K562 (cell line): Measurements from ENCODE around the gene CDKN2B-AS1. TPM values are rescaled to one million over a fixed set of nuclear protein-coding genes. Genes with fewer than 3 reads are reported as not detected.

Experiments used
- ATAC-seq: fragments of 200-7000 bp; cut with Tn5 transposase; 3 replicates; pipeline ENCODE4 v1.9.1; 2020; ENCODE audit warnings: moderate library complexity
- BruUV-seq: library from RNA; stranded (reverse); fragments of 400-500 nt; replicated peaks from 2 replicates; lab custom pipeline; 2021; lab: Mats Ljungman, UMichigan
- CTCF ChIA-PET: fragments of 300-600 bp; formaldehyde crosslinking; extraction: SDS; loops from one replicate; lab custom pipeline; 2021; ENCODE audit warnings: low intra/inter-chr PET ratio; lab: Yijun Ruan, JAX
- POLR2A ChIA-PET: fragments of 300-600, 350-650 bp; sonication (Branson Sonifier 250); formaldehyde crosslinking; extraction: SDS; loops from one replicate; lab custom pipeline; 2021; ENCODE audit warnings: antibody characterized with exemption, inconsistent platforms; lab: Yijun Ruan, JAX
- DNase-seq, 4 experiments: peaks; one replicate each; pipeline versions ENCODE4 v3.0.0 to v3.0.0-alpha.2; 2011 to 2018; ENCODE audit warnings: low spot score in 3 of 4, mixed read lengths in 3 of 4; ENCODE audit errors: extremely low read depth in 1 of 4
- FAIRE-seq: peaks from 2 replicates; lab custom pipeline; 2011; peaks lifted over from hg19 to GRCh38; lab: Jason Lieb, UNC
- H2AFZ ChIP-seq: 2 replicates; pipeline ENCODE4 v1.6.0; 2011; ENCODE audit warnings: low read depth, low read length, control low read depth, inconsistent platforms
- H3K27ac ChIP-seq: fragments of 200-600 bp; 3 replicates; pipeline ENCODE4 v1.8.0; 2011; ENCODE audit warnings: low read depth, mild to moderate bottlenecking, control low read depth, inconsistent platforms, low read length, moderate library complexity, mixed read lengths; ENCODE audit errors: extremely low read depth
- H3K27me3 ChIP-seq, 2 experiments: fragments of 300-600 bp in 1 of 2; 2 replicates in 1 of 2; 3 replicates in 1 of 2; pipeline versions ENCODE4 v1.6.0 to v1.8.0; 2011; ENCODE audit warnings: inconsistent platforms in 2 of 2, low read length in 2 of 2, mild to moderate bottlenecking in 1 of 2, mixed read lengths in 1 of 2, moderate library complexity in 1 of 2; ENCODE audit not compliant: control insufficient read depth in 2 of 2, insufficient read depth in 2 of 2
- H3K36me3 ChIP-seq: fragments of 300-600 bp; 3 replicates; pipeline ENCODE4 v1.8.0; 2011; ENCODE audit warnings: mild to moderate bottlenecking, low read length, inconsistent platforms; ENCODE audit not compliant: control insufficient read depth, insufficient read depth
- H3K4me1 ChIP-seq, 2 experiments: fragments of 200-600 bp in 1 of 2; replicated peaks in 1 of 2; 2 replicates in 1 of 2; 3 replicates in 1 of 2; pipeline versions ENCODE4 v1.5.1 to v1.8.0; 2011; ENCODE audit warnings: inconsistent platforms in 2 of 2, low read length in 2 of 2, mild to moderate bottlenecking in 1 of 2, mixed read lengths in 1 of 2, moderate library complexity in 1 of 2; ENCODE audit not compliant: control insufficient read depth in 2 of 2, insufficient read depth in 2 of 2
- H3K4me2 ChIP-seq: 2 replicates; pipeline ENCODE4 v1.6.1; 2011; ENCODE audit warnings: low read length, control low read depth, inconsistent platforms, mixed read lengths; ENCODE audit not compliant: insufficient read depth
- H3K4me3 ChIP-seq: fragments of 200-600 bp; sonication (generic), shearing (Covaris generic); 2 replicates; pipeline ENCODE4 v1.5.1; 2016; ENCODE audit warnings: control low read depth, inconsistent platforms
- H3K79me2 ChIP-seq: fragments of 200-600 bp; 3 replicates; pipeline ENCODE4 v1.8.0; 2011; ENCODE audit warnings: low read length, inconsistent platforms; ENCODE audit not compliant: control insufficient read depth, insufficient read depth
- H3K9ac ChIP-seq, 2 experiments: 2 replicates each; pipeline versions ENCODE4 v1.6.0 to v1.6.1; 2011; ENCODE audit warnings: low read depth in 2 of 2, low read length in 2 of 2, control low read depth in 1 of 2, inconsistent platforms in 1 of 2, mild to moderate bottlenecking in 1 of 2, mixed read lengths in 1 of 2; ENCODE audit not compliant: insufficient read depth in 1 of 2
- H3K9me1 ChIP-seq: one replicate; pipeline ENCODE4 v1.6.0; 2011; ENCODE audit warnings: inconsistent platforms, mild to moderate bottlenecking, low read length, moderate library complexity; ENCODE audit not compliant: control insufficient read depth, insufficient read depth
- H3K9me3 ChIP-seq: replicated peaks from 2 replicates; pipeline ENCODE4 v1.5.1; 2011; ENCODE audit warnings: low read depth, low read length, inconsistent platforms; ENCODE audit not compliant: control insufficient read depth, insufficient read depth
- H4K20me1 ChIP-seq: replicated peaks from 2 replicates; pipeline ENCODE4 v1.6.1; 2011; ENCODE audit warnings: low read length, inconsistent platforms, mixed read lengths; ENCODE audit not compliant: control insufficient read depth, insufficient read depth
- CEBPB ChIP-seq: fragments of 450-650 bp; IDR thresholded peaks from 2 replicates; pipeline ENCODE4 v1.6.1; 2016; ENCODE audit warnings: missing genetic modification characterization, missing compliant biosample characterization
- GTF2A2 ChIP-seq: IDR thresholded peaks from 2 replicates; pipeline ENCODE4 v1.6.1; 2016; ENCODE audit warnings: mild to moderate bottlenecking, missing genetic modification characterization, missing compliant biosample characterization
- KLF13 ChIP-seq: fragments of 450-650 bp; IDR thresholded peaks from 2 replicates; pipeline ENCODE4 v1.6.1; 2016; ENCODE audit warnings: missing genetic modification characterization, low read depth, mild to moderate bottlenecking, missing compliant biosample characterization, moderate library complexity, borderline replicate concordance
- NBN ChIP-seq: fragments of 450-650 bp; IDR thresholded peaks from 2 replicates; pipeline ENCODE4 v1.6.1; 2016; ENCODE audit warnings: low read depth, mild to moderate bottlenecking
- PCBP1 ChIP-seq: fragments of 200-400 bp; formaldehyde crosslinking; IDR thresholded peaks from 2 replicates; pipeline ENCODE4 v1.6.1; 2018; ENCODE audit warnings: mild to moderate bottlenecking, low read depth, low read length; ENCODE audit not compliant: poor library complexity, severe bottlenecking
- RBBP5 ChIP-seq: fragments of 200-600 bp; sonication (generic); IDR thresholded peaks from 2 replicates; pipeline ENCODE4 v1.6.1; 2012; ENCODE audit warnings: borderline replicate concordance, mild to moderate bottlenecking, low read length, control low read depth, inconsistent platforms; ENCODE audit not compliant: insufficient read depth, poor library complexity, severe bottlenecking
- RFX5 ChIP-seq: IDR thresholded peaks from 2 replicates; pipeline ENCODE4 v1.6.1; 2011; ENCODE audit warnings: low read depth, mild to moderate bottlenecking, improper control_type of control experiment, low read length
- RFX7 ChIP-seq: fragments of 250-450 bp; sonication (Bioruptor Pico); IDR thresholded peaks from 2 replicates; pipeline ENCODE4 v1.5.1; 2021; ENCODE audit warnings: mild to moderate bottlenecking
- SRSF9 ChIP-seq: fragments of 200-400 bp; formaldehyde crosslinking; IDR thresholded peaks from 2 replicates; pipeline ENCODE4 v1.6.1; 2017; ENCODE audit warnings: low read depth, low read length, borderline replicate concordance
- TAF15 ChIP-seq: fragments of 200-400 bp; formaldehyde crosslinking; IDR thresholded peaks from 2 replicates; pipeline ENCODE4 v1.6.1; 2017; ENCODE audit warnings: mild to moderate bottlenecking, low read depth, low read length, moderate library complexity
- THRAP3 ChIP-seq: fragments of 450-650 bp; IDR thresholded peaks from 2 replicates; pipeline ENCODE4 v1.6.1; 2016; ENCODE audit warnings: mild to moderate bottlenecking, inconsistent platforms, borderline replicate concordance
- ZNF324 ChIP-seq: fragments of 250-450 bp; sonication (Bioruptor Pico); IDR thresholded peaks from 2 replicates; pipeline ENCODE4 v1.4.0; 2020; ENCODE audit warnings: mild to moderate bottlenecking
- ZNF57 ChIP-seq: fragments of 450-650 bp; formaldehyde crosslinking; IDR thresholded peaks from 2 replicates; pipeline ENCODE4 v1.4.0; 2020; ENCODE audit warnings: mild to moderate bottlenecking, moderate library complexity
- ZNF717 ChIP-seq: fragments of 250-450 bp; sonication (Bioruptor Pico); IDR thresholded peaks from 2 replicates; pipeline ENCODE4 v1.5.0; 2021
- WGBS: fragments of 100-300 bp; shearing (Covaris generic); methylation state at CpG from one replicate; pipeline ENCODE4 v1.1.6; 2016; ENCODE audit warnings: low coverage, mixed read lengths; ENCODE audit not compliant: insufficient coverage; ENCODE audit errors: missing lambda C conversion rate; 5-methylcytosine and 5-hydroxymethylcytosine counted together
- in situ Hi-C: fragments of 300-500 bp; cut with MboI; formaldehyde crosslinking; loops from 4 replicates; pipeline ENCODE4 v1.15.0; 2018; ENCODE audit warnings: inconsistent platforms, mixed read lengths
- intact Hi-C: fragments of 100-400 bp; cut with micrococcal nuclease; formaldehyde crosslinking; loops from 2 replicates; pipeline ENCODE4 v1.14.2; 2022
- polyA plus RNA-seq, 8 experiments: library from polyadenylated mRNA; depleted of rRNA in 4 of 8; stranded (reverse) in 5 of 8; unstranded in 3 of 8; fragments of >200 nt; fragmentation: Nextera tagmentation in 2 of 8; fragmentation: Illumina TruSeq in 1 of 8; extraction: Ambion mirVana in 2 of 8; extraction: Trizol in 1 of 8; gene quantifications; 2 replicates each; pipeline versions ENCODE4 v1.2.1 to v1.2.3, GENCODE V29; 2011 to 2014; ENCODE audit warnings: inconsistent platforms in 1 of 8, missing spikeins in 1 of 8
- total RNA-seq, 7 experiments: library from RNA; depleted of rRNA in 6 of 7; stranded (reverse); fragments of >200 nt in 6 of 7; fragmentation: Illumina TruSeq in 2 of 7; extraction: Trizol in 2 of 7; gene quantifications; 2 replicates each; pipeline versions ENCODE4 v1.2.1 to v1.2.3, GENCODE V29; 2011 to 2021; ENCODE audit warnings: low replicate concordance in 1 of 7

The CDKN2B-AS1 gene
- total and polyA plus RNA-seq, 9 of the 15 experiments (the other 6 are each of a cell fraction or from before 2014, with no cell fraction given), result not detected

DNA sequence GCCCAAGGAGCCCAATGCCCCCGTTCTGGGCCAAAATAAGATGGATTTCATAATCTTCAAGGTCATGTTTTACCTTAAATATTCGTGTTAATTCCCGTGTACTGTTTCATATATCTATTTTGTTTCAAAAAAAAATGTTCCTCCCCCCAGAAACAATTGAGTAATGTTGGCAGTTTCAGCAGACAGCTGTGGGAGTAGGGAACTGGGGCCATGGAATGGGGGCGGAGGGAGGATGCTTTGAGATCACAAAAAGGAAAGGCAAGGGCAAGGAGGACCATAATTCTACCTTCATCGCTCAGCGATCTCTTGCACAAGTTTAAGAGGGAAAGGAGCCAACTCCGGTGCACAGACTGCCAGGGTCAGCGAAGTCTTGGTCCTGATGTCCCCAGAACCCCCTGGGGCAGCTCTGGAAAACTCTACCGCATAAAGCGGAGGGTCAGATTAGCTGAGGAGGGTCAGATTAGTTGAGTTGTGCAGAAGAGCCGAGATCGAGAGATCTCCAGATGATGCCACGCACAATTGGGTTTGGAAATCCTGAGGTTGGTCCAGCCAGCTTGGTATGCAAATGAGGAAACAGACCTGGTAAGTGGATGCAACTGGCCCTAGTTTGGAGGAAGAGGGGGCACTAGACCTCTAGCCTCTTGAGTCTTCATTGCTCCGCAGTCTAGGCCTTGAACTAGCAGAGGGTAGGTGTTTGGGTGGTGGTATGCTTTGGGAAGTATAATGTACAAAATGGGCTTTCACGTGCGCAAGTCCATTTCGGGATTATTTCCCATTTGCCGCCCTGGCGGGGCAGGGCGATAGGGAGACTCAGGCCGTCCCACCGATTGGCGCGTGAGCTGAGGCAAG lies 24.4 kb upstream of the CDKN2B-AS1 start (continued):
- TF ChIP-seq CEBPB (tag), result no peak
- TF ChIP-seq PCBP1, result no peak
- no peak for TF ChIP-seq ZNF57
- no peak for TF ChIP-seq RFX7
- no peak for TF ChIP-seq ZNF324
- no peak for TF ChIP-seq SRSF9
- no peak for TF ChIP-seq KLF13
- no peak for TF ChIP-seq NBN
- no peak for TF ChIP-seq RFX5
- TF ChIP-seq ZNF717 (CRISPR knock-in tag), result no peak
- TF ChIP-seq, all 486 proteins: peak for 0

DNA sequence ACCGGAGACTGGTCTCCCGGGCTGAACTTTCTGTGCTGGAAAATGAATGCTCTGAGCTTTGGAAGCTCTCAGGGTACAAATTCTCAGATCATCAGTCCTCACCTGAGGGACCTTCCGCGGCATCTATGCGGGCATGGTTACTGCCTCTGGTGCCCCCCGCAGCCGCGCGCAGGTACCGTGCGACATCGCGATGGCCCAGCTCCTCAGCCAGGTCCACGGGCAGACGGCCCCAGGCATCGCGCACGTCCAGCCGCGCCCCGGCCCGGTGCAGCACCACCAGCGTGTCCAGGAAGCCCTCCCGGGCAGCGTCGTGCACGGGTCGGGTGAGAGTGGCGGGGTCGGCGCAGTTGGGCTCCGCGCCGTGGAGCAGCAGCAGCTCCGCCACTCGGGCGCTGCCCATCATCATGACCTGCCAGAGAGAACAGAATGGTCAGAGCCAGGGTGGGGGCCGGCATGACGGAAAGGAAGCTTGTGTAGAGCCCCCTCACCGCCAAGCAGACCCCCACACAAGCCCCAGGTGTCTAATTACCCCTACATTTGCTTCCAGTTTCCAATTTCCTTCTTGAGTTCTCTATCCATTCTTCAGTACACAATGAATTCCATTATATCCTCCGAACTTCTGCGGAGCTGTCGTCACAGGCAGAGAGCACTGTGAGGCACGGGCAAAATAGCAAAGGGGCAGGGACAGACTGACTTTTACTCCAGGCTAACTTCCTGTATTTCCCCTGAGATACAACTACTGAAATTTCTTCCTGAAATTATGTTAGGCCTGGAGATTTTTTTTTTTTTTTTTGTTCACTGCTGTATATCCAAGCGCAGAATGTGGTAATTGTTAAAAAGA lies 23.6 kb upstream of the CDKN2B-AS1 start:
- no peak for TF ChIP-seq TAF15
- TF ChIP-seq THRAP3, result no peak
- TF ChIP-seq RBBP5, result no peak
- no peak for TF ChIP-seq GTF2A2 (tag)
- Histone ChIP-seq H3K4me3 (no peak overlapping the region), H2AFZ (no peak overlapping the region), H3K9me1 (no peaks in the 10 kb centered on the region), H3K36me3 (no peaks in the 10 kb centered on the region), H4K20me1 (no peaks in the 10 kb centered on the region), H3K79me2 (no peaks in the 10 kb centered on the region), H3K4me1 (no peaks in the 10 kb centered on the region), H3K27me3 (no peaks in the 10 kb centered on the region), H3K9ac (no peak overlapping the region), H3K27ac (no peak overlapping the region), H3K9me3 (no peaks in the 10 kb centered on the region), H3K4me2 (no peak overlapping the region)
- in situ Hi-C loops (no loop called here), intact Hi-C loops (no loop called here)
- ChIA-PET CTCF (no interaction called here), POLR2A (no interaction called here)
- FAIRE-seq (no peak), ATAC-seq (no peak), DNase-seq (no peak)
- BruUV-seq, result no TSS peak
- no CpG with 5 or more reads among the region's 45 CpGs for WGBS
